Left colon (tissue), 2 donors: ENCODE data around the gene SCAP. TPM values are rescaled to one million over a fixed set of nuclear protein-coding genes. Genes with fewer than 3 reads are reported as not detected.

Experiments
- ATAC-seq: fragments of 200-7000 bp; cut with Tn5 transposase; one replicate; pipeline ENCODE4 v1.9.1; 2020; ENCODE audit warnings: mild to moderate bottlenecking, moderate library complexity
- DNase-seq, 2 donors: peaks; one replicate each; pipeline ENCODE4 v3.0.0-alpha.2; 2020
- intact Hi-C, 2 donors: fragments of 100-400 bp; cut with DNase I in 1 of 2; cut with micrococcal nuclease in 1 of 2; formaldehyde crosslinking; loops; one replicate each; pipeline versions ENCODE4 v1.11.2 to v1.14.0; 2022; cut with DNase I, micrococcal nuclease
- total RNA-seq, 2 donors: library from RNA; stranded (reverse); fragmentation: NEBNext Ultra II Directional; extraction: Animal tissue kit (Norgen Biotek cat#: 25700); gene quantifications; one replicate each; pipeline ENCODE4 v1.2.1, GENCODE V29; 2021
- donor health status: DM: no; HTN: no; CAD: no.
- donor health status: DM: yes; HTN: yes; CAD: no.

Gene SCAP
- total RNA-seq, 2 donors from 2014 or later = 118 to 123 TPM

GRCh38 chr3:47409688-47410416 is 65.9 kb downstream of the SCAP start:
- DNase-seq = no peak
- no peak for ATAC-seq
- intact Hi-C loops = no loop called here

- intact Hi-C loops = no loop called here
- ATAC-seq (no peak), DNase-seq (no peak)
Observed at GRCh38 chr3:47409284-47409683, 66.5 kb downstream of the SCAP start.

GRCh38 chr3:47408839-47409229 is 66.9 kb downstream of the SCAP start:
- intact Hi-C loops = no loop called here
- ATAC-seq (no peak), DNase-seq (no peak)

GRCh38 chr3:47407896-47408838 is 67.6 kb downstream of the SCAP start:
- ATAC-seq (no peak), DNase-seq (no peak)
- intact Hi-C loops = no loop called here

GRCh38 chr3:47407237-47407636 is 68.5 kb downstream of the SCAP start:
- ATAC-seq (no peak), DNase-seq (no peak)
- intact Hi-C loops = no loop called here

GRCh38 chr3:47406762-47407149 is 69.0 kb downstream of the SCAP start:
- peak; percentile 34 for ATAC-seq
- intact Hi-C loops = no loop called here
- DNase-seq = peak in 1 of 2 donors; percentile 17

- intact Hi-C loops = no loop called here
- DNase-seq (peak in 1 of 2 donors; percentile 16), ATAC-seq (peak; percentile 30)
Observed at GRCh38 chr3:47405820-47406761, 69.7 kb downstream of the SCAP start.

GRCh38 chr3:47404955-47405790 is 70.6 kb downstream of the SCAP start:
- intact Hi-C loops = no loop called here
- ATAC-seq (peak; percentile 37), DNase-seq (peak in 1 of 2 donors; percentile 9)

GRCh38 chr3:47404431-47404876 is 71.3 kb downstream of the SCAP start:
- ATAC-seq (no peak), DNase-seq (no peak)
- intact Hi-C loops = no loop called here

GRCh38 chr3:47399531-47400270 is 76.0 kb downstream of the SCAP start:
- intact Hi-C loops = no loop called here
- no peak for ATAC-seq
- no peak for DNase-seq

GRCh38 chr3:47399016-47399415 is 76.7 kb downstream of the SCAP start:
- no peak for DNase-seq
- intact Hi-C loops = no loop called here
- no peak for ATAC-seq

- DNase-seq (no peak), ATAC-seq (no peak)
- intact Hi-C loops = no loop called here
Observed at GRCh38 chr3:47398228-47398627, 77.5 kb downstream of the SCAP start.

- DNase-seq (no peak), ATAC-seq (no peak)
- intact Hi-C loops = no loop called here
Observed at GRCh38 chr3:47394881-47395280, 80.9 kb downstream of the SCAP start.

- DNase-seq (no peak), ATAC-seq (no peak)
- intact Hi-C loops = no loop called here
Observed at GRCh38 chr3:47394140-47394870, 81.4 kb downstream of the SCAP start.

GRCh38 chr3:47392933-47393332 is 82.8 kb downstream of the SCAP start:
- ATAC-seq (no peak), DNase-seq (no peak)
- intact Hi-C loops = no loop called here

- ATAC-seq (no peak), DNase-seq (no peak)
- intact Hi-C loops = no loop called here
Observed at GRCh38 chr3:47385796-47386195, 89.9 kb downstream of the SCAP start.

- no peak for DNase-seq
- no peak for ATAC-seq
- intact Hi-C loops = no loop called here
Observed at GRCh38 chr3:47385007-47385406, 90.7 kb downstream of the SCAP start.
